ENCODE measurements around the gene UQCC2.

- no peak for TF ChIP-seq POLR2A (IDR thresholded peaks at IDR 0.05; ENCODE audit: low read length)
- TF ChIP-seq GATA1 (IDR thresholded peaks at IDR 0.05; ENCODE audit: low read depth, low read length) = no peak
Measured at GRCh38 chr6:33678932-33679490, 32.5 kb downstream of the UQCC2 start.

Data from erythroblast (primary cell).